IPS-15b (cell line): ENCODE measurements around the gene LMF2.

ENCODE experiments used
- H3K27me3 ChIP-seq: one replicate; pipeline ENCODE4 v1.6.1; 2013; ENCODE audit warnings: low read length; ENCODE audit not compliant: control insufficient read depth, insufficient read depth
- H3K36me3 ChIP-seq: one replicate; pipeline ENCODE4 v1.6.1; 2013; ENCODE audit warnings: low read length; ENCODE audit not compliant: control insufficient read depth, insufficient read depth
- H3K4me1 ChIP-seq: one replicate; pipeline ENCODE4 v1.6.1; 2013; ENCODE audit warnings: mild to moderate bottlenecking, low read length; ENCODE audit not compliant: control insufficient read depth, insufficient read depth
- H3K4me3 ChIP-seq: one replicate; pipeline ENCODE4 v1.5.1; 2013; ENCODE audit warnings: low read depth, low read length
- H3K9ac ChIP-seq: one replicate; pipeline ENCODE4 v1.6.1; 2013; ENCODE audit warnings: low read depth, mild to moderate bottlenecking, low read length
- H3K9me3 ChIP-seq: one replicate; pipeline ENCODE4 v1.6.1; 2013; ENCODE audit warnings: mild to moderate bottlenecking, low read length; ENCODE audit not compliant: control insufficient read depth, insufficient read depth

Gene LMF2

GRCh38 chr22:50526834-50527801 lies 19.6 kb upstream of the LMF2 start:
- no peaks in the 10 kb centered on the region for H3K9me3 ChIP-seq
- peaks cover 46% of the 10 kb centered on the region for H3K27me3 ChIP-seq
- H3K4me3 ChIP-seq: peak overlapping the region; percentile 76
- H3K36me3 ChIP-seq: peaks cover 10% of the 10 kb centered on the region
- no peaks in the 10 kb centered on the region for H3K4me1 ChIP-seq
- no peak overlapping the region for H3K9ac ChIP-seq

DNA sequence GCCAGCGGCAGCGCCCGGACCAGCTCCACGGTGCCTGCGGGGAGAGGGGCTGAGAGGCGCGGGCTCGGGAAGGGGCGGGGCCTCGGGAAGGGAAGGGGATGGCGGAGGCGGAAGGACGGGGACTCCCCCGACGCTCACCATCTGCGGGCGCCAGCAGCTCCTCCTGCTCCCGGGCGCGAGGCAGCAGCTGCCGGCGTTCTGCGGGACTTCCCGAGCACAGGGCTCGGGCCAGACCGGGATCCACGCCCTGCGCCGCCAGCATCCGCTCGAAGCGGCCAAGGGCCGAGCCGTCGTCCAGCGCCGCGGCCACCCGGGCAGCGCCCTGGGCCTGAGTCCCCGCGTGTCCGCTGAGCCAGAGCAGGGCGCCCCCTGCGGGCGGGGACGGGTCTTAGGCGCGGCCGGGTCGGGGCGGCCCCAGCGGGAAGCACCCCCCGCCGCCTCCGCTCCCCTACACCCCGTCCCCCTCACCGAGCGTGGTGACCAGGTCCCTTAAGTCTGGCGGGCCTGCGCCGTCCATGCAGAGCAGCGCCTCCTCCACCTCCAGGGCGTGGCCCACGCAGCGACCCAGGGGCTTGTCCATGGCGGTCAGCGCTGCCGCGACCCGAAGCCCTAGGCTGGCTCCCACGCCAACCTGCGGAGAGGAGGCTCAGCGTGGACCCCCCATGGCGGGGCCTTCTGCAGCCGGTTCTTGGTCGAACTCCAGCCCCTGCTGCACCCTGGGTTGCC lies 18.8 kb upstream of the LMF2 start:
- Histone ChIP-seq H3K4me1 (no peaks in the 10 kb centered on the region), H3K9me3 (no peaks in the 10 kb centered on the region), H3K36me3 (peaks cover 16% of the 10 kb centered on the region), H3K4me3 (peak overlapping the region; percentile 76), H3K27me3 (peaks cover 42% of the 10 kb centered on the region), H3K9ac (peak overlapping the region; percentile 37)

DNA sequence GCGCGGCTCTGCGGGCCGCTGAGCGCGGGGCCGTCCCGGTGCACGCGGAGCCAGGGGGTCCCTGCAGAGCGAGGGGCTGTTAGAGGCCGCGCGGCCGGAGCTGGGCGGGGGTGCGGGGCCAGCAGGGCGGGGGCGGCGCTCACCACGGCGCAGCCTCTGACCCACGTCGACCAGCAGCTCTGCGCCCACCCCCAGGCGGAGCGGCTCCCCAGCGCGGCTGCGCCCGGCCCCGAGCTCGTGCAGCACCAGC lies 18.3 kb upstream of the LMF2 start:
- peak overlapping the region; percentile 37 for H3K9ac ChIP-seq
- H3K27me3 ChIP-seq: peaks cover 37% of the 10 kb centered on the region
- no peaks in the 10 kb centered on the region for H3K4me1 ChIP-seq

GRCh38 chr22:50525104-50525857 lies 17.8 kb upstream of the LMF2 start, which contains the start of gene SCO2:
SCO2 (minus strand) TSS chr22:50525598; CDS start chr22:50524411, 1,187 bp downstream.
- Histone ChIP-seq H3K4me1 (no peaks in the 10 kb centered on the region), H3K27me3 (peaks cover 34% of the 10 kb centered on the region), H3K9me3 (no peaks in the 10 kb centered on the region), H3K4me3 (peak within 1 kb of the TSS; percentile 76), H3K36me3 (peaks cover 22% of the 10 kb centered on the region), H3K9ac (peak within 1 kb of the TSS; percentile 87)

More for the DNA sequence above, 18.3 kb upstream of the LMF2 start:
- Histone ChIP-seq H3K4me3 (peak overlapping the region; percentile 76), H3K36me3 (peaks cover 21% of the 10 kb centered on the region), H3K9me3 (no peaks in the 10 kb centered on the region)

GRCh38 chr22:50524676-50525103 lies 17.2 kb upstream of the LMF2 start:
- H3K9me3 ChIP-seq: no peaks in the 10 kb centered on the region
- H3K9ac ChIP-seq: peak overlapping the region; percentile 87
- H3K4me3 ChIP-seq: peak overlapping the region; percentile 76
- H3K27me3 ChIP-seq: peaks cover 28% of the 10 kb centered on the region
- peaks cover 22% of the 10 kb centered on the region for H3K36me3 ChIP-seq
- no peaks in the 10 kb centered on the region for H3K4me1 ChIP-seq

- Histone ChIP-seq H3K9ac (peak overlapping the region; percentile 87), H3K4me1 (no peaks in the 10 kb centered on the region), H3K36me3 (peaks cover 28% of the 10 kb centered on the region), H3K27me3 (peaks cover 22% of the 10 kb centered on the region), H3K4me3 (peak overlapping the region; percentile 76), H3K9me3 (no peaks in the 10 kb centered on the region)
These were observed 16.5 kb upstream of the LMF2 start for GRCh38 chr22:50523806-50524675.

DNA sequence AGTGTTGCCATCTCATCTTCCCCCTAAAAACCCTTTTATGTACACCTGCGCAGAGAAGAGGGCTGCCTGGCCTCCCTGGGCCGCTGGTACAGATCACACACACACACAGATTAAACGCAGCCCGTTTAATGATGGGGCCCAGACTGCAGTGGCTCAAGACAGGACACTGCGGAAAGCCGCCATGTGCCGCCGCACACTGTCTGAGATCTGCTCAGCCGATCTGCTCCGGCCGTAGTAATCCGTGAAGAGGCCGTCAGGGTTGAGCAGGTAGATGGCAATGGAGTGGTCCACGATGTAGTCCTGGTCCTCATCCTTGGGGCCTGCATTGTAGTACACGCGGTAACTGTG lies 15.9 kb upstream of the LMF2 start:
- Histone ChIP-seq H3K36me3 (peaks cover 29% of the 10 kb centered on the region), H3K4me3 (no peak overlapping the region), H3K9me3 (no peaks in the 10 kb centered on the region), H3K9ac (no peak overlapping the region), H3K27me3 (peaks cover 15% of the 10 kb centered on the region), H3K4me1 (no peaks in the 10 kb centered on the region)

GRCh38 chr22:50522806-50523438 lies 15.4 kb upstream of the LMF2 start:
- H3K4me1 ChIP-seq: no peaks in the 10 kb centered on the region
- peaks cover 31% of the 10 kb centered on the region for H3K36me3 ChIP-seq
- H3K9me3 ChIP-seq: no peaks in the 10 kb centered on the region
- H3K9ac ChIP-seq: no peak overlapping the region
- H3K27me3 ChIP-seq: peaks cover 10% of the 10 kb centered on the region
- H3K4me3 ChIP-seq: no peak overlapping the region

- peaks cover 38% of the 10 kb centered on the region for H3K36me3 ChIP-seq
These were observed 14.8 kb upstream of the LMF2 start for GRCh38 chr22:50522208-50522805.

DNA sequence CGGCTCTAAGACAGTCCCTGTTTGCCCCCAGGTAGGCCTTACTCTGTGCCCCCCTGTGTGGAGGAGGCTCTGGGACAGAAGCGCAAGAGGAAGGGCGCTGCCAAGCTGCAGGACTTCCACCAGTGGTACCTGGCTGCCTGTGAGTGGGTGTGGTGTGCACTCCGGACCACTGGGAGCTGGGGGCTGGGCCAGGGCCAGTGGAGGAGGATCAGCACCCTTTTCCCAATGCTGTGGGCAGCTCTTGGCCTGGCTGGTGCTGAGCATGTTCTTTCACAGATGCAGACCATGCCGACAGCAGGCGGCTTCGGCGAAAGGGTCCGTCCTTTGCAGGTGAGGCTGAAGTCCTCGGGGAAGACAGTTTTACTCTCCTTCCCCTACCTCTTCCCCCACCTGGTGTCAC lies 14.2 kb upstream of the LMF2 start:
- H3K27me3 ChIP-seq: no peaks in the 10 kb centered on the region
- no peak overlapping the region for H3K4me3 ChIP-seq
- H3K4me1 ChIP-seq: no peaks in the 10 kb centered on the region
- H3K9ac ChIP-seq: no peak overlapping the region
- no peaks in the 10 kb centered on the region for H3K9me3 ChIP-seq
- peaks cover 43% of the 10 kb centered on the region for H3K36me3 ChIP-seq

More at GRCh38 chr22:50522208-50522805, 14.8 kb upstream of the LMF2 start:
- Histone ChIP-seq H3K9ac (no peak overlapping the region), H3K9me3 (no peaks in the 10 kb centered on the region), H3K4me1 (no peaks in the 10 kb centered on the region), H3K4me3 (no peak overlapping the region), H3K27me3 (peaks cover 4% of the 10 kb centered on the region)
